ENCODE data around the gene POLRMT.
"Not testable (repeated sequence)": the region's sequence is repeated elsewhere in the genome, so short reads cannot be mapped to it uniquely, and the experiment has no call there.

POLRMT gene

GRCh38 chr19:595326-596262 lies 37.7 kb downstream of the POLRMT start:
- no peak for DNase-seq (ENCODE audit: low read depth in 3 of 3, low spot score in 1 of 3)

- DNase-seq (ENCODE audit: low read depth in 3 of 3, low spot score in 1 of 3), result no peak
Observed at GRCh38 chr19:594265-594870, 39.0 kb downstream of the POLRMT start.

DNA sequence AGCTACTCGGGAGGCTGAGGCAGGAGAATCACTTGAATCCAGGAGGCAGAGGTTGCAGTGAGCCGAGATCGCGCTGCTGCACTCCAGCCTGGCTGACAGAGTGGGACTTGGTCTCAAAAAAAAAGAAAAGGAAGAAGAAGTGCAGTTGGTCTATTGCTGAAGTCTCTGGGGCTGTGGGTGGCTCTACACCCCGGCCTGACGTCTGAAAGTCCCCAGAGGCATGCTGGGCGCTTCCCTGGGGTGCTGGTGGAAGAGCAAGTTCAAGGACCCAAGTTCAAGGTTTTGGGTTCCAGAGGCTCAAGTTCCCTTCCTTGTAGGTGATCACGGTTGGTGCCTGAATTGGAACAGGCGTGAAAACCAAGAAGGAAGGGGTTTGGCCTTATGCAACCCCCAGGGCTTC lies 39.8 kb downstream of the POLRMT start:
- DNase-seq (ENCODE audit: low read depth in 3 of 3, low spot score in 1 of 3), result no peak

DNA sequence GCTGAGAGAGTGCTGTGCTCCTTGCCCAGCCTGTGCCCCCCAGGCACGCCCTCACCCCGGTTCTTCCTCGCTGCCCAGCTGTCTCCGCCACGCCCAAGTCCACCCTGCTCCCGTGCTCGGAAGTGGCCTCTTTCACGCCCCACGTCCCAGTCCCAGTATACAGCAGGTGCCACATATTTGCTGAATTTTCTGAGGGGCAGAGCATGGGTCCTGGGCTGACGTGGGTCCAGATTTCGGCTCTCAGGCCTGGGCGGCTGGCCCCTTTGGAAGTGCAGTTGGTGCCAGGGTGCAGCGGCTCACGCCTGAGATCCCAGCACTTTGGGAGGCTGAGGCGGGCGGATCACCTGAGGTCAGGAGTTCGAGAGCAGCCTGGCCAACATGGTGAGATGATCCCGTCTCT lies 40.3 kb downstream of the POLRMT start:
- DNase-seq (ENCODE audit: low read depth in 3 of 3, low spot score in 1 of 3), result no peak

DNA sequence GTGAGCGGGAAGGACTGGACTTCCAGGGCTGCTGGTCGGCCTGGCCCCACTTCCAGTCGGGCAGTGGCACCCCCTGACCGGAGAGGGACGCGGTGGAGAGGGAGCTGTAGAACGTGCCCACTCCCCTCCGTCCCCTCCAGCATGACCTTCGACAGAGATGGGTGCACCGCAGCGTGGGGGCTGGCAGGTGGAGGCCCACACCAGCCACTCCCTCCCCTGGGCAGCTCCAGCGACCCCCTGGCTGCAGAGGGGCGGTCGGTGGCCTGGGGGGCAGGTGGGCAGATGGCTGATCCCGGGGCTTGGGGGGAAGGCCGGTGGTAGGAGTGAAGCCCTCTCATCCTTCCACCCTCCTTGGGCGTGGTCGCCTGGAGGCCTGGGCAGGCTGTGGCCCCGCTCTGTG lies 41.2 kb downstream of the POLRMT start:
- DNase-seq (ENCODE audit: low read depth in 3 of 3, low spot score in 1 of 3), result no peak

GRCh38 chr19:591099-591958 lies 42.0 kb downstream of the POLRMT start:
- DNase-seq (ENCODE audit: low read depth in 3 of 3, low spot score in 1 of 3), result no peak

GRCh38 chr19:590750-591098 lies 42.6 kb downstream of the POLRMT start:
- no peak for DNase-seq (ENCODE audit: low read depth in 3 of 3, low spot score in 1 of 3)

DNA sequence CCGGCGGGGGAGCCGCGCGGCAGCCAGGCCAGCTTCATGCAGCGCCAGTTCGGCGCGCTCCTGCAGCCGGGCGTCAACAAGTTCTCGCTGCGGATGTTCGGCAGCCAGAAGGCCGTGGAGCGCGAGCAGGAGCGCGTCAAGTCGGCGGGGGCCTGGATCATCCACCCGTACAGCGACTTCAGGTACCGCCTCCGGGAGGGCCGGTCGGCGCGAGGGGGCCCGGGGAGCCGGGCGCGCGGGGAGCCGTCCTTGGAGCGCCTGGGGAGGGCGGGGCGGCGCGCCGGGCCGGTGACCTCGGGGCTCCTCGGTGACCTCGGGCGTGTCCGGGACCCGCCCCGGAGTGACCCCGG lies 43.0 kb downstream of the POLRMT start:
- DNase-seq (ENCODE audit: low read depth in 3 of 3, low spot score in 1 of 3), result no peak

- no peak for DNase-seq (ENCODE audit: low read depth in 3 of 3, low spot score in 1 of 3)
Observed at GRCh38 chr19:589693-590395, 43.5 kb downstream of the POLRMT start, which contains the start of gene HCN2. Gene HCN2, plus strand, starts transcription at chr19:589881. Its CDS starts 65 bp downstream, at chr19:589946.

- no peak for DNase-seq (ENCODE audit: low read depth in 3 of 3, low spot score in 1 of 3)
Observed at GRCh38 chr19:588741-589692, 44.3 kb downstream of the POLRMT start.

GRCh38 chr19:588093-588740 lies 45.1 kb downstream of the POLRMT start:
- DNase-seq (ENCODE audit: low read depth in 3 of 3, low spot score in 1 of 3), result peak in 1 of 3 donors; percentile 46

GRCh38 chr19:585551-586110 lies 47.7 kb downstream of the POLRMT start:
- DNase-seq (ENCODE audit: low read depth in 3 of 3, low spot score in 1 of 3), result no peak

- not testable (repeated sequence) for DNase-seq (ENCODE audit: low read depth in 3 of 3, low spot score in 1 of 3)
Observed at GRCh38 chr19:585146-585545, 48.2 kb downstream of the POLRMT start.

DNA sequence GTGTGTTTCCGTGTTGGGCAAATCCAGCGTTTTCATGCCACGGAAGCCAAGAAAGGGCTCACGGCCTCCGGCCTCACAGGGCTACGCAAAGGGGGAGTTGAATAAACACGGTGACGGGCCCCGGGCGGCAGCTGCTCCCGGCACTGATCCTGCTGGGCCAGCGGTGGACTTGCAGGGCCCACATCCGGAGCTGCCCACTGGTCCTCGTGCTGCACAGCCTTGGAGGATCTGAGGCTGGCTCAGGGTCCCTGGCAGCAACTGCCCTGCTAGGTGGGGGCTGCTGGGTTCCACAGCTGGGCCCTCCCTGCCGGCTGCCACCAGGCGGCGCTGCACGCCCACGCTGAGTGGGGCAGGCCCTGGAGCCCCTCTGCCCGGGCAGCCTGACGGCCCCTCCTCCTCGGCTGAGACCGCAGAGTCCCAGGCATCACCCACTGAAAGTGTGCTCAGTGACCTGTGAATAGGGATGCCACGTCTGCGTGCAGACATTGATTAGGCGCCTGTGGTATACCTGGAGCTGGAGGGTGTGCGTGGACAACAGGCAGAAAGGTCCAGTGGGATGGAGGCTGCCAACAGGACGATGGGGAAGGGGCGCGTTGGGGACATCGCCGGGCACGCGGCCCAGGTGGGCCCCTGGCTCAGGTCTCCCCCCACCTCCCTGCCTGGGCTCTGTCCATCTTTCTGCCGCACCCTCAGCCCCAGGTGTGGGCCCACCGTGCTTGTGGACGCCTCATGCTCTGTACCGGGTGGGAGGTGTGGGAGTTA lies 48.9 kb downstream of the POLRMT start:
- peak; percentile 30 to 57 (median 32) for DNase-seq (ENCODE audit: low read depth in 3 of 3, low spot score in 1 of 3)

DNA sequence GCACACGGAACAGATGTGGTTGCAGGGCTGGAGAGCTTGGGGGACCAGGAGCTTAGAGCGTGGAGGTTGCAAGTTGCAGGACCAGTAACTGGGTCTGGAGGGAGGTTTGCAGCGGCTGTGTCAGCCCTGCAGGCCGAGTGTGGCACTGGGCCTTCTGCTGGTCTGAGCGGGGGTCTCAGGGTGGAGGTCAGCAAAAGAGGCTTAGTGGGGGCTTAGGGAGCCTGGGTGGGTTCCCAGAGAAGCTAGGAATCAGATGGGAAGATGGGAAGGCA lies 49.4 kb downstream of the POLRMT start:
- no peak for DNase-seq (ENCODE audit: low read depth in 3 of 3, low spot score in 1 of 3)

- no peak for DNase-seq (ENCODE audit: low read depth in 3 of 3, low spot score in 1 of 3)
Observed at GRCh38 chr19:583198-583967, 50.0 kb downstream of the POLRMT start.

DNA sequence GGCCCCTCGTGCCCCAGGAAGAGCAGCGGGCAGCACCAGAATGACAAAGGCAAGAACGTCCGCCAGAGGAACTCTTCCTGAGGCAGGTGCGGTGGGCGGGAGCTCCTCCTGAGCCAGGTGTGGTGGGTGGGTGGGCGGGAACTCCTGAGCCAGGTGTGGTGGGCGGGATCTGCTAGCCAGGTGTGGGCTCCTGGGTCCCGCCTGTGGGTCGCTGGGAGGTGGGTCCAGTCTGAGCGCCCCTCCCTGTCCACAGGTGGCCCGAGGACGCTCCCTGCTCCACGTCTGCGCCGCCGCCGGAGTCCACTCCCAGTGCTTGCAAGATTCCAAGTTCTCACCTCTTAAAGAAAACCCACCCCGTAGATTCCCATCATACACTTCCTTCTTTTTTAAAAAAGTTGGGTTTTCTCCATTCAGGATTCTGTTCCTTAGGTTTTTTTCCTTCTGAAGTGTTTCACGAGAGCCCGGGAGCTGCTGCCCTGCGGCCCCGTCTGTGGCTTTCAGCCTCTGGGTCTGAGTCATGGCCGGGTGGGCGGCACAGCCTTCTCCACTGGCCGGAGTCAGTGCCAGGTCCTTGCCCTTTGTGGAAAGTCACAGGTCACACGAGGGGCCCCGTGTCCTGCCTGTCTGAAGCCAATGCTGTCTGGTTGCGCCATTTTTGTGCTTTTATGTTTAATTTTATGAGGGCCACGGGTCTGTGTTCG lies 50.7 kb downstream of the POLRMT start:
- DNase-seq (ENCODE audit: low read depth in 3 of 3, low spot score in 1 of 3), result no peak
